Tibial nerve (tissue), 4 donors: Measurements from ENCODE around the gene ELMO2. TPM values are rescaled to one million over a fixed set of nuclear protein-coding genes. Genes with fewer than 3 reads are reported as not detected.

Experiments used
- DNase-seq, 2 donors: peaks; one replicate each; pipeline ENCODE4 v3.0.0-alpha.2; 2019; ENCODE audit warnings: low spot score in 2 of 2
- H3K27ac ChIP-seq, 4 donors: fragments of 200-600 bp; sonication (generic) in 3 of 4; one replicate each; pipeline ENCODE4 v1.5.1; 2017 to 2019; ENCODE audit warnings: mild to moderate bottlenecking in 1 of 4
- H3K27me3 ChIP-seq, 2 donors: fragments of 200-600 bp; sonication (generic) in 1 of 2; one replicate each; pipeline versions ENCODE4 v1.5.1 to v1.6.0; 2017 to 2019
- H3K36me3 ChIP-seq, 3 donors: fragments of 200-600 bp; sonication (generic); one replicate each; pipeline ENCODE4 v1.5.1; 2018 to 2019
- H3K4me1 ChIP-seq, 4 donors: fragments of 200-600 bp; sonication (generic) in 3 of 4; one replicate each; pipeline ENCODE4 v1.5.1; 2017 to 2019
- H3K4me3 ChIP-seq, 4 donors: fragments of 200-600 bp; sonication (generic) in 3 of 4; one replicate each; pipeline ENCODE4 v1.5.1; 2017 to 2019; ENCODE audit warnings: mild to moderate bottlenecking in 1 of 4, moderate library complexity in 1 of 4
- H3K9me3 ChIP-seq, 4 donors: fragments of 200-600 bp; sonication (generic) in 3 of 4; one replicate each; pipeline ENCODE4 v1.5.1; 2017 to 2019
- EP300 ChIP-seq, 2 donors: sonication (generic); formaldehyde crosslinking; IDR thresholded peaks; one replicate each; pipeline ENCODE4 v1.6.1; 2017; ENCODE audit warnings: antibody characterized with exemption in 2 of 2, mild to moderate bottlenecking in 1 of 2
- POLR2A ChIP-seq, 2 donors: fragments of 450-650 bp; IDR thresholded peaks; one replicate each; pipeline ENCODE4 v1.6.1; 2017; ENCODE audit warnings: antibody characterized with exemption in 2 of 2, mild to moderate bottlenecking in 2 of 2, moderate library complexity in 2 of 2
- WGBS, 2 donors: methylation state at CpG; one replicate each; pipeline ENCODE4 v1.1.5; 2018; 5-methylcytosine and 5-hydroxymethylcytosine counted together
- total RNA-seq, 4 donors: library from RNA; depleted of rRNA; stranded (reverse); fragments of >200 nt; gene quantifications; one replicate each; pipeline ENCODE4 v1.1.0, GENCODE V29; 2016
- TF ChIP-seq, protein P1 (sequence below), 5 experiments: fragments of 200-600 bp in 3 of 5; fragments of 450-650 bp in 2 of 5; sonication (generic) in 3 of 5; IDR thresholded peaks; one replicate each; pipeline ENCODE4 v1.5.1; 2016 to 2019; ENCODE audit warnings: antibody characterized with exemption in 5 of 5, mild to moderate bottlenecking in 3 of 5, moderate library complexity in 2 of 5

The ELMO2 gene
- total RNA-seq, 4 donors from 2014 or later, result 56.7 to 78.9 (median 70.5) TPM

DNA sequence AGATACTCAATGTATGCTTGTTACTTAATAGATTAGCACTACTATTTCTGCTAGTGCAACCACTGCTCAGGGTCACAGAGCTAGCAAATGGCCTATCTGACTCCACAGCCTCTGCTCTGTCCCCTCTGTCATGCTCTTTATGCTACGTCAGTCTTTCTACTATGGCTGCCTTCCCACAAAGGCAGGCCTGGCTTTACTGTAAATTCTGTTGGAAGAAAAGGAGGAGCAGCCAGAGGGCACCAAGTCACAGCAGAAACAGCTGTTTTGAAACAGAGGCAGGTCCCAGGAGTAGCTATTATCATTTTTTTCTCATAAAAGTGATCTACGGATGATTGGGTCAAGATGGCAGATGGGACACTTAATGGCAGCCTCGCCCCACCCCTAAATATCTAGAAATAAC, 10.0 kb upstream of the ELMO2 start:
- TF ChIP-seq EP300 (IDR thresholded peaks at IDR 0.05) (no peak), POLR2A (IDR thresholded peaks at IDR 0.05) (no peak)
- TF ChIP-seq, protein P1, sequence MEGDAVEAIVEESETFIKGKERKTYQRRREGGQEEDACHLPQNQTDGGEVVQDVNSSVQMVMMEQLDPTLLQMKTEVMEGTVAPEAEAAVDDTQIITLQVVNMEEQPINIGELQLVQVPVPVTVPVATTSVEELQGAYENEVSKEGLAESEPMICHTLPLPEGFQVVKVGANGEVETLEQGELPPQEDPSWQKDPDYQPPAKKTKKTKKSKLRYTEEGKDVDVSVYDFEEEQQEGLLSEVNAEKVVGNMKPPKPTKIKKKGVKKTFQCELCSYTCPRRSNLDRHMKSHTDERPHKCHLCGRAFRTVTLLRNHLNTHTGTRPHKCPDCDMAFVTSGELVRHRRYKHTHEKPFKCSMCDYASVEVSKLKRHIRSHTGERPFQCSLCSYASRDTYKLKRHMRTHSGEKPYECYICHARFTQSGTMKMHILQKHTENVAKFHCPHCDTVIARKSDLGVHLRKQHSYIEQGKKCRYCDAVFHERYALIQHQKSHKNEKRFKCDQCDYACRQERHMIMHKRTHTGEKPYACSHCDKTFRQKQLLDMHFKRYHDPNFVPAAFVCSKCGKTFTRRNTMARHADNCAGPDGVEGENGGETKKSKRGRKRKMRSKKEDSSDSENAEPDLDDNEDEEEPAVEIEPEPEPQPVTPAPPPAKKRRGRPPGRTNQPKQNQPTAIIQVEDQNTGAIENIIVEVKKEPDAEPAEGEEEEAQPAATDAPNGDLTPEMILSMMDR (IDR thresholded peaks at IDR 0.05), result no peak
- Histone ChIP-seq H3K9me3 (peaks cover 0 to 5% (median 0%) of the 10 kb centered on the region in 4 donors), H3K4me1 (peaks cover 0 to 3% (median 0%) of the 10 kb centered on the region in 4 donors), H3K27ac (no peak overlapping the region), H3K36me3 (no peaks in the 10 kb centered on the region), H3K4me3 (no peak overlapping the region), H3K27me3 (no peaks in the 10 kb centered on the region)
- 57 to 69% methylated on average over 3 of the region's 3 CpGs for WGBS, 2 donors
- no peak for DNase-seq

DNA sequence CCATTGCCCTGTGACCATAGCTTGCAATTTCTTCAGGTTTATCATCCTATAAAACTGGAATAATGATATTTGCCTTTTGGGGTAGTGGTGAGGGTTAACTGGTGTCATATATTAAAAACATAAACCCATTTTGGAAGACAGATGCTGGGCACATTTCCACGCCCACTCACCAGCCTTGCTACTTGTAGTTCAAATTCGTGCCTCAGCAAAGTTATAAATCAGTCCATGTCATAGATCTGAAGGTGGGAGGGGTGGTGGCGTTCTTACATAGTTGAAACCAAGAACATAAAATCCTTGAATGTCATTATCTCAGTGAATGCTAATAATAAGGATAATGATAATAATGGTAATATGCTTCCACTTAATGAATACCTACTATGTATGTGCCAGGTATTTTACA, 9.4 kb upstream of the ELMO2 start:
- no peaks in the 10 kb centered on the region for H3K36me3 ChIP-seq
- WGBS, 2 donors, result 54 to 60% methylated on average over 3 of the region's 3 CpGs
- H3K27me3 ChIP-seq, result no peaks in the 10 kb centered on the region
- H3K27ac ChIP-seq, result no peak overlapping the region
- no peak overlapping the region for H3K4me3 ChIP-seq
- peaks cover 0 to 3% (median 0%) of the 10 kb centered on the region in 4 donors for H3K4me1 ChIP-seq
- TF ChIP-seq, protein P1 (IDR thresholded peaks at IDR 0.05), result no peak
- TF ChIP-seq POLR2A (IDR thresholded peaks at IDR 0.05) (no peak), EP300 (IDR thresholded peaks at IDR 0.05) (no peak)
- no peak for DNase-seq
- peaks cover 0 to 5% (median 0%) of the 10 kb centered on the region in 4 donors for H3K9me3 ChIP-seq

DNA sequence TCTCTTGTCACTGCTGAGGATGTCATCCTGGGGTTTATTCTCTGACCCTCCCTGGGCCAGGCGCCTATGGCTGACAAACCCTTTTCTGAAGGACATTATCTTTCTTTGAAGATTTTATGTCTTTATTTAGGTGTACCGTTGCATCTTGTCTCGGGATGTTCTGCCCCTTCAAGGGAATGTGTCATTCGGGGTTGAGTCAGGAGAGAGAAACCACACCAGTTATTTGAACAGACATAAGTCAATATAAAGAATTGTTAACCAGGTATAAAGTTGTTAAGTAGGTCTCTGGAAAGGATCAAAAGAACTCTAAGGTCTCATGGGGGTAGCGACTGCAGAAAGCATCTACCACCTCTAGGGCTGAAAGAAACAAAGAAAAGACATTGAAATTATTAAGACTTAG, 8.2 kb upstream of the ELMO2 start:
- Histone ChIP-seq H3K27me3 (no peaks in the 10 kb centered on the region), H3K36me3 (no peaks in the 10 kb centered on the region), H3K27ac (no peak overlapping the region), H3K4me1 (peaks cover 0 to 9% (median 0%) of the 10 kb centered on the region in 4 donors), H3K4me3 (no peak overlapping the region), H3K9me3 (peaks cover 0 to 5% (median 0%) of the 10 kb centered on the region in 4 donors)
- TF ChIP-seq EP300 (IDR thresholded peaks at IDR 0.05) (no peak), POLR2A (IDR thresholded peaks at IDR 0.05) (no peak)
- TF ChIP-seq, protein P1 (IDR thresholded peaks at IDR 0.05), result no peak
- DNase-seq, result no peak
- 85 to 86% methylated on average over 5 of the region's 5 CpGs for WGBS, 2 donors

DNA sequence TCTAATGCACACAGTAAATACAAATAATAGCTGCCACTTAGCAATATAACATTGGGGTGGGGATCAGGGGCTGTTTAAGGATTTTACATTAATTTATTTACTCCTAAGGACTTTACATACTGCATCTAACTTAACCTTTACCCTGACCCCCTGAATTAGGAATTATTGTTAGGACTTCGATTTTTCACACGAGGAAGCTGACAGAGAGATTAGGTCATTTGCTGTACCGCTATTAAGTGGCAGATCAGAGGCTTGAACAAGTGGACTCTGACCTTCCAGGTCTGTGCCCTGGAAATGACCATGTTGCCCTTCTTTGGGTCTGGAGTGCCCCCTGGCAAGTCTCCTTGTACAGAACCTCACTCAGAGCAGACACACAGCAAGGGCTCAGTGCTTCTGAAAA, 5.2 kb upstream of the ELMO2 start:
- H3K4me3 ChIP-seq, result no peak overlapping the region
- no peaks in the 10 kb centered on the region for H3K36me3 ChIP-seq
- H3K27me3 ChIP-seq, result no peaks in the 10 kb centered on the region
- TF ChIP-seq EP300 (IDR thresholded peaks at IDR 0.05) (no peak), POLR2A (IDR thresholded peaks at IDR 0.05) (no peak)
- TF ChIP-seq, protein P1 (IDR thresholded peaks at IDR 0.05), result no peak
- peaks cover 0 to 23% (median 11%) of the 10 kb centered on the region in 4 donors for H3K4me1 ChIP-seq
- 52 to 66% methylated on average over 3 of the region's 3 CpGs for WGBS, 2 donors
- no peaks in the 10 kb centered on the region for H3K9me3 ChIP-seq
- H3K27ac ChIP-seq, result no peak overlapping the region
- no peak for DNase-seq

DNA sequence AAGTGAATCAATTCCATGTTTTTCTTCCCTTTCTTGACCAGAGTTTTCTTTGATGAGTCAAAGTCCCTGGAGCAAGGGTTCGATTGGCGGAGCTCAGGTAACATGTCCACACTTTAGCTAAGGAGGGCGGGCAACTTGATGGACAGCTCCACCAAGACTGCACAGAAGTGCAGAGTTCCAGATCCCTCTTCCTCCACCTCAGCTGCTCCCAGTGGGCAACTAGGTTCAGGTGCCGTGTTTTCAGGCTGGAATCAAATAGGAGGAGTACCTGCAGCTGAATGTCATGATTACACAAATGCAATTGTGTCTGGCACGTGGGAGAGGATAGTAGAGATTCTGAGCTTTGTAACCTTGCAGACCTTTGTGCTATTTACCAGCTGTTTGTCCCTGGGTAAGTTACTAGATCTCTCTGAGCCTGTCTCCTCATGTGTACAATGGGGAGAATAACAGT, 1.9 kb upstream of the ELMO2 start:
- TF ChIP-seq, protein P1 (IDR thresholded peaks at IDR 0.05), result no peak
- TF ChIP-seq EP300 (IDR thresholded peaks at IDR 0.05) (no peak), POLR2A (IDR thresholded peaks at IDR 0.05) (no peak)
- H3K36me3 ChIP-seq, result no peaks in the 10 kb centered on the region
- no peak for DNase-seq
- H3K4me3 ChIP-seq, result no peak overlapping the region
- H3K27me3 ChIP-seq, result no peaks in the 10 kb centered on the region
- no peaks in the 10 kb centered on the region for H3K9me3 ChIP-seq
- 70 to 78% methylated on average over 5 of the region's 5 CpGs for WGBS, 2 donors
- H3K27ac ChIP-seq, result no peak overlapping the region
- H3K4me1 ChIP-seq, result peaks cover 0 to 48% (median 32%) of the 10 kb centered on the region in 4 donors
